HG03175 (cell line): ENCODE results near the gene CRHR1.

Experiments used
- ATAC-seq: cut with Tn5 transposase; IDR thresholded peaks from one replicate; pipeline ENCODE4 v1.9.1; 2021; ENCODE audit warnings: mild to moderate bottlenecking, moderate library complexity; ENCODE audit not compliant: unreplicated experiment

CRHR1 gene

GRCh38 chr17:45843722-45844121 is 59.6 kb downstream of the CRHR1 start:
- no peak for ATAC-seq

- no peak for ATAC-seq
Measured at GRCh38 chr17:45844695-45845375, 60.7 kb downstream of the CRHR1 start, which contains the start of gene SPPL2C. Gene SPPL2C, plus strand, starts transcription at chr17:45844881. Its CDS starts 26 bp downstream, at chr17:45844907.

- ATAC-seq, result no peak
Measured at GRCh38 chr17:45845376-45846185, 61.5 kb downstream of the CRHR1 start.

DNA sequence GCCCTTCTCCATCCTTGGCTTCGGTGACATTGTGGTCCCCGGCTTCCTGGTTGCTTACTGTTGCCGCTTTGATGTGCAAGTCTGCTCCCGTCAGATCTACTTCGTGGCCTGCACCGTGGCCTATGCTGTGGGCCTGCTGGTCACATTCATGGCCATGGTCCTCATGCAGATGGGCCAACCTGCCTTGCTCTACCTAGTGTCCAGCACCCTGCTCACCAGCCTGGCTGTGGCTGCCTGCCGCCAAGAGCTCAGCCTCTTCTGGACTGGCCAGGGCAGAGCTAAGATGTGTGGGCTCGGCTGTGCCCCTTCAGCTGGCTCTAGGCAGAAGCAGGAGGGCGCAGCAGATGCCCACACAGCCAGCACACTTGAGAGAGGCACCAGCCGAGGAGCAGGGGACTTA is 62.1 kb downstream of the CRHR1 start:
- ATAC-seq, result no peak

- ATAC-seq, result no peak
Measured at GRCh38 chr17:45846646-45847045, 62.5 kb downstream of the CRHR1 start.

- ATAC-seq, result no peak
Measured at GRCh38 chr17:45847101-45847500, 63.0 kb downstream of the CRHR1 start.

DNA sequence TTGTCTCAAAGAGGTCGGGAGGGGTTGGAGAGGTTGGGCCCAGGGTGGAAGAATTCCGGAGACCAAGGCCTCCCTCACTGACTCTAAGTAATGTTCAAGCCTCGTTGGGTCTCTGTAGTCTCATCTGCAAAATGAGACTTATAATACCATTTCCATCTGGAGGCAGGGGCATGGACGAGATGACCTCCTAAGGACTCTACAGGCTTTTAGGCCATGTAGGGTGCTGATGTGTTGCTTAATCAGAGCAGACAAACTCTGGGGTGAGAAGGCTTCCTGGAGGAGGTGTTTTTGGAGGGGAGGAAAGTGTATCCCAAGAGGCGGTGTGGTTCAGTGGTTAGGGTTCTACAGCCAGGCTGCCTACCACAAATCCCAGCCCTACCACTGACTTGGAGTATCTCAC is 63.6 kb downstream of the CRHR1 start:
- ATAC-seq, result no peak

DNA sequence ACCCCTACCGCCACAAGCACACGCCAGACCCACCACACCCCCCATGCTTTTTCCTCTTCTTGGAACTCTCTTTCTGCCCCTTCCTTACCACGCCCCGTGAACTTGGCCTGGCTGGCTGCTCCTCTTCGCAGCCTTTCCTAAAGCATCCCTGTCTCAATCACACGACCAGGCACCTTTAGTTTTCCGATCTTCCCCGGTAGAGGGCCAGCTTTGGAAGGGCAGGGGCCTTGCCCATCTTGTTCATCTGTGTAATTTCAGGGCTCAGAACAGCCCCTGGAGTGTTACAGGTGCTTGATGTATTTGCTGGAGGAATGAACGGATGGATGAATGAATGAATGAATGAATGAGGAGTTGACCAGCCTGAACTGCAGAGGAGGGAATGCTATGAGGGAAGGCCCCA is 64.3 kb downstream of the CRHR1 start:
- ATAC-seq, result no peak

DNA sequence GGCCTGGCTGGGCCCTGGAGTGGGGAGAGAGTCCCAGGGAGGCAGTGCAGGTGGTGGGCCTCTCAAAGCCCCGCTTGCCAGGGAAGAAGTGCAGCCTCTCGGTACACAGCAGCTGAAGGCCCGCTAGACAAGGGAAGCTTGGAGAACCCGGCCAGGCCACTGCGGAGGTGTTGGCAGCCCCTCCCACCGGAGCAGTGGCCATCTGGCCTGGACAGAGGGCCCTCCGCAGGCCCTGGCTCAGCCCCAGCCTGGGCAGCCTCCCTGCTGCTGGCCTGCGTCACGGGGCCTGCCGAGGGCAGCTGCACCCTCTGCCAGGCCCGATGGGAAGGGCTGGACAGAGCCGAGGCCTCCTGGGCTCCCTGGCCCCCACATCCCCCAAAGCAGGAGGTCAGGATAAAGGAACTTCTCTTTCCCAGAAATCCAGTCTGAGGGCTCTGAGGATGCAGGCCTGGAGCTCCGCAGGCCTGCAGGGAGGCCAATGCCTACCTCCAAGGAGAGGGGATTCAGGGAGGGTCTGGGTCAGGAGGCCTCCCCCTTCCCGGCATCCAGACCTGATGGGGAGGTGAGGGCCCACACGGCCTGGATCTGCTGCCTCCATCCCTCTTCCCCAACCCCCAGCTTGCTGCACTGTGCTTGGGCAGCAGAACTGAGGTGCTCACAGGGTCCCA is 64.9 kb downstream of the CRHR1 start:
- no peak for ATAC-seq

DNA sequence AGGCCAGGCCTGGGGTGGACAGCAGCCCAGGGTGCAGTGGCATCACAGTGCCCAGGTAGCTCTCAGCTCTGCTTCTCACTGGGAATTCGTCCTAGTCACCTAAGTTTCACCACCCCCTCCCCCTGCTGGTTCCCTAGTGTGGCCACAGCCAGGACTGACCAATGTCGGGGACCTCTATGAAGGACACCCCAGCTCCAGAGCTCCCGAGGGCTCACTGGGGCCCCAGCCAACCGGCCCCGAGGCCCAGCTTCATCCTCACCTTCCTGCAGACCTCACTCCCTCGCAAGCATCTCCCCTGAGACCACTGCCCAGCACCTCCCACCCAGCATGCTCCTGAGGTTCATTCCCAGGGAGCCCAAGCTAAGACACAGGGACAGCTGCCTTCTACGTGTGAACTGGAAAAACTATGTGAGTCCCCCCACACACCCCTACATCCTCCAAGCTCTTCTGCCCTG is 65.4 kb downstream of the CRHR1 start:
- ATAC-seq, result no peak

- no peak for ATAC-seq
Measured at GRCh38 chr17:45850011-45850410, 65.9 kb downstream of the CRHR1 start.

DNA sequence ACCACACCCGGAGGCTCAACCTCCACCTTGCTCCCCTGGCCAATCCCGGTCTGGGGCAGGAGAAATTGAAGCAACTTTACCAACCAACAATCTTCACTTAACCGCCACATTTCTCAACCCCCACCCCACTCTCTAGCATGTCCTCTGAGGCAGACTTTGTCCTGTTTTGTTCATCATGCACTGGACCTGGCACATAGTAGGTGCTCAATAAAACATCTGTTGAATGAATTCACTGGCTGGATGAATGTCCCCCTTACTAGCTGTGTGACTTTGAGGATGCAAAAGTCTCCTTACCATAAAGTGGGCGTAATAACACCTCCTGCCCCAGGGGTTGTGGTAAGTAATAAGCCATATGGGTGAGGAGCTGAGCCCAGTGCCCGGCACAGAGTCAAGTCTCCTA is 66.3 kb downstream of the CRHR1 start:
- no peak for ATAC-seq

DNA sequence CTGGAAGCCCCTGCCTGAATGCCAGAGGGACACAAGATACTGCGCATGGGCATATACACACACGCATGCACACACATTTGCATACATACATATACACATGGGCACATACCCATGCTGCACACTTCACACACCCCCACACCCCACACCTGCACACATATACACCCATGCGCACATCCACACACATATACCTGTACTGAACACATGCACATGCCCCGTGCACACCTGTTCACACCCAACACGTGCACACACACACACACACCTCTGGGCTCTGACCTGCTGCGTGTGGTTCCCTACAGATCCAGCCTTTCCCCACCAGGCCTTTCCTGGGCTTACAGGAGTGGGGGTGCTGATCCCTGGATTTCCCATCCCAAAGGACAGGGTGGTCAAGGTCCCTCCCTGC is 66.9 kb downstream of the CRHR1 start:
- no peak for ATAC-seq

GRCh38 chr17:45851464-45851863 is 67.3 kb downstream of the CRHR1 start:
- ATAC-seq, result no peak

GRCh38 chr17:45851873-45852272 is 67.8 kb downstream of the CRHR1 start:
- no peak for ATAC-seq

GRCh38 chr17:45852535-45853297 is 68.6 kb downstream of the CRHR1 start:
- ATAC-seq, result no peak

GRCh38 chr17:45854209-45854608 is 70.1 kb downstream of the CRHR1 start:
- ATAC-seq, result no peak

DNA sequence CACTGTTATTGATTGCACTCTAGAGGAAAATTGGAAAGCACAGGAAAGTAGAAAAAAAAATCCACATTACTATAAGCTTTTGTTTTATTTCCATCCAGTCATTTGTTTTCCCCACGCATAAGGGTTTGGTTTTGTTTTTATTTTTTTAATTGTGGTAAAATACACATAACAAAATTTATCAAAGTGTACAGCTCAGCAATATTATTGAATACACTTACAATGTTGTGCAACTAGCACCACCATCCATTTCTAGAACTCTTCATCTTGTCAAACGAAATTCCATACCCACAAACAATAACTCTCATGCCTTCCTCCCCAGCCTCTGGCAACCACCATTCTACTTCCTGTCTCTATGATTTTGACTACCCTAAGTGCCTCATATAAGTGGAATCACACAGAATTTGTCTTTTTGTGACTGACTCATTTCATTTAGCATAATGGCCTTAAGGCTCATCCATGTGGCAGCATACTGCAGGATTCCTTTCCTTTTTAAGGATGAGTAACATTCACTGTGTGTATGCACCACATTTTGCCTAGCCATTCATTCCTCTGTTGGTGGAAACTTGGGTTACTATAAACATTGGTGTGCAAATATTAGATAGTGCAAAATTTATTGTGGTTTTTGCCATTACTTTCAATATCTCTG is 71.7 kb downstream of the CRHR1 start:
- ATAC-seq, result no peak

DNA sequence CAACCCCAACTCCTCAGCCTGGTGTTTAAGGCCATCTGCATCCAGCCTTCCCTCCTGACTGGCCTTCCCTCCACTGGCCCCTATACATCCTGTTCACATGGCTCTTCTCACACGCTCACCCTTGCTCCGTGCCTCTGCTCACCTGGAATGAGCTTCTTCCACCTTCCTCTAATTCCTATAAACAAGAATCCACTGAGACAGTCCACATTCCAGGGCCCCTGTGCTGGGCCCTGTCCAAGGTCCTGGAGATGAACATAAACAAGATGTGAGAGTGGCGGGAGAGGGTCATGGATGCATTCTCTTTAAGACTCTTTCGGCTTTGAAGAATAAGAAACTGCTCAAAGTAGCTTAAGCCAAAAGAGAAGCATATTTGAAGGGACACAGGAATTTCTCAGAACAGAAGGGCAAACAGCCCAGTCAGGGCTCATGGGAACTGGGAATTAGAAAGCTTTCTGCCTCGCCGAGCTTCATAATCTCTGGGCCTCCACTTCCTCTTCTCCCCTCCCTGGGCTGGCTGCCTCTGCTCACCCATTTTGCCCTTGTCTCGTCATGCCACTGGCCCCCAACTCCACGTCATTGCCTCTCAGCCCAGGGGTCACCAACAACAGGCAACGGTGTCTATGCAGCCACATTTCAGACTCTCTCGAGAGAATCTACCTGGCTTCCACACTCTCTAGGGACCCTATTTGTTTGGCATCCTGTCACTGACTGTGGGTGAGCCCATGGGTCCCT is 74.0 kb downstream of the CRHR1 start:
- no peak for ATAC-seq

DNA sequence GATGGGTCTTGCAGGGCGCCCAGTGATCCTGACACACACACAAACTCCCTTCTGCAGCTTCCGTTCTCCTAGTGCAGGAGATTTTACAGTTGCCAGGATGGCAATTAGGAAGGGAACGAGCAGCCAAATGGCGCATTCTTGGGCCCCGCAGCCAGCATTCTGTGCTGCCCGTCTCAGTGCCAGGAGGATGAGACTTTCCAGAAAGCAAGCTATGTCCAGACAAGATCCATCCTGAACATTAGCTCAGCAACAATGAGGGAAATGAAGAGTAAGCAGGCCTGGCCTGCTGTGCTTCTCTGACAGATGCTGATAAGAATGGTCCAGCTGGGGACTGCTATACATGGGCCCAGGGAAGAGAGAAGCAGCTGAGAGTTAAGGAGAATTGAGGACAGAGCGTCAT is 77.0 kb downstream of the CRHR1 start:
- ATAC-seq, result no peak
